Astrocyte of the cerebellum (primary cell): Measurements from ENCODE around the gene SRD5A3.
A peak's percentile ranks its signal among the peaks of the same experiment; 100 is the strongest.
"Not testable (repeated sequence)": the region's sequence is repeated elsewhere in the genome, so short reads cannot be mapped to it uniquely, and the experiment has no call there.

Experiments
- DNase-seq: peaks from one replicate; pipeline ENCODE4 v3.0.0-alpha.2; 2011; ENCODE audit warnings: low read depth
- H3K4me3 ChIP-seq: 2 replicates; pipeline ENCODE4 v1.5.1; 2011; ENCODE audit warnings: mild to moderate bottlenecking, low read depth, low read length, moderate library complexity
- CTCF ChIP-seq: IDR thresholded peaks from 2 replicates; pipeline ENCODE4 v1.5.1; 2012; ENCODE audit warnings: low read length, low read depth, moderate library complexity, mild to moderate bottlenecking; ENCODE audit errors: missing control alignments
- in situ Hi-C: cut with HindIII; loops from 2 replicates; pipeline ENCODE4 v1.10.0; 2017; ENCODE audit warnings: low sequenced_read_pairs

SRD5A3 gene

GRCh38 chr4:55343887-55344286 is 2.2 kb upstream of the SRD5A3 start:
- in situ Hi-C loops: no loop called here
- no peak overlapping the region for H3K4me3 ChIP-seq
- no peak for TF ChIP-seq CTCF
- no peak for DNase-seq

- in situ Hi-C loops: no loop called here
- no peak for TF ChIP-seq CTCF
- DNase-seq: no peak
- H3K4me3 ChIP-seq: no peak overlapping the region
Observed at GRCh38 chr4:55345054-55345453, 988 bp upstream of the SRD5A3 start.

GRCh38 chr4:55346851-55347255 is 811 bp downstream of the SRD5A3 start:
- peak overlapping the region; percentile 62 for H3K4me3 ChIP-seq
- TF ChIP-seq CTCF: no peak
- in situ Hi-C loops: no loop called here
- no peak for DNase-seq

- in situ Hi-C loops: no loop called here
- TF ChIP-seq CTCF: no peak
- no peak for DNase-seq
- no peak overlapping the region for H3K4me3 ChIP-seq
Observed at GRCh38 chr4:55347610-55348228, 1.7 kb downstream of the SRD5A3 start.

GRCh38 chr4:55348466-55348865 is 2.4 kb downstream of the SRD5A3 start:
- DNase-seq: no peak

GRCh38 chr4:55350870-55351269 is 4.8 kb downstream of the SRD5A3 start:
- in situ Hi-C loops, H3K4me3 ChIP-seq, DNase-seq: not testable (repeated sequence)

More at GRCh38 chr4:55348466-55348865, 2.4 kb downstream of the SRD5A3 start:
- no peak overlapping the region for H3K4me3 ChIP-seq
- in situ Hi-C loops: no loop called here
- TF ChIP-seq CTCF: no peak

- DNase-seq: no peak
- no peak overlapping the region for H3K4me3 ChIP-seq
- no peak for TF ChIP-seq CTCF
- in situ Hi-C loops: no loop called here
Observed at GRCh38 chr4:55351824-55352223, 5.8 kb downstream of the SRD5A3 start.
